Gastroesophageal sphincter (tissue), 3 donors: ENCODE results near the gene TMEM108.

Experiments used
- POLR2A ChIP-seq, 2 donors: fragments of 450-650 bp; IDR thresholded peaks; one replicate each; pipeline ENCODE4 v1.6.1; 2017; ENCODE audit warnings: antibody characterized with exemption in 2 of 2, mild to moderate bottlenecking in 2 of 2, moderate library complexity in 1 of 2
- TF ChIP-seq, protein P1 (sequence below), 4 experiments: fragments of 200-600 bp in 2 of 4; fragments of 450-650 bp in 2 of 4; sonication (generic) in 1 of 4; IDR thresholded peaks; one replicate each; pipeline ENCODE4 v1.5.1; 2017 to 2019; ENCODE audit warnings: antibody characterized with exemption in 4 of 4, mild to moderate bottlenecking in 2 of 4, moderate library complexity in 2 of 4

DNA sequence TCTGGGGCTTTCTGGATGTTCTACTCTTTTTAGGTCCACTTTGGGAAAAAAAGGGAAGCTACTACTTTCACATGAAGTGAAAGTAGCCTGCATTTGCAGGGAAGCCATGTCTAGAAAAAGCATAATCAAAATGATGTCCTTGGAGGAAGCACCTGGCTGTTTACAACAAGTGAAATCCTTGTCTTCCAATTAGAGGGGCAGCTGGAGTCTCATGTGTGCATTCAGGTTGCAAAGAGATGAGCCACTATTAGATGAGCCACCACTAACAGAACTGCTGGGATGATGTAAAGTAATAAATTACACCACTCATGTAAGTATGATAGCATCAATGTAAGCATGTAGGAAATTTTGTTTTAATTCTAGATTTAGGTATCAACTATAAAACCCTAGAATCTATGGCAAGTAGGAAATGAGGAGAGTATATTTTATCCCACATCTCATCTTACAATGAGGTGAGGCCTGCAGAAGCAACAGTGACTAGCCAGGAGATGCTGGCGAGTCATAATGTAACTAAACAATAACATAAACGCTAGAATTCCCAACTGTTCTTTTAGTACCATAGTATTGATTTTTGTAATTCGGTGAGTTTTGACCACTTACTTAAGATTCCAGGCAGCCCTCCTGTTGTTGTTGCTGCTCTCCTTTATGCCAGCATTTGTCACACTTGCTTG, 75.9 kb downstream of the TMEM108 start:
- TF ChIP-seq, protein P1, sequence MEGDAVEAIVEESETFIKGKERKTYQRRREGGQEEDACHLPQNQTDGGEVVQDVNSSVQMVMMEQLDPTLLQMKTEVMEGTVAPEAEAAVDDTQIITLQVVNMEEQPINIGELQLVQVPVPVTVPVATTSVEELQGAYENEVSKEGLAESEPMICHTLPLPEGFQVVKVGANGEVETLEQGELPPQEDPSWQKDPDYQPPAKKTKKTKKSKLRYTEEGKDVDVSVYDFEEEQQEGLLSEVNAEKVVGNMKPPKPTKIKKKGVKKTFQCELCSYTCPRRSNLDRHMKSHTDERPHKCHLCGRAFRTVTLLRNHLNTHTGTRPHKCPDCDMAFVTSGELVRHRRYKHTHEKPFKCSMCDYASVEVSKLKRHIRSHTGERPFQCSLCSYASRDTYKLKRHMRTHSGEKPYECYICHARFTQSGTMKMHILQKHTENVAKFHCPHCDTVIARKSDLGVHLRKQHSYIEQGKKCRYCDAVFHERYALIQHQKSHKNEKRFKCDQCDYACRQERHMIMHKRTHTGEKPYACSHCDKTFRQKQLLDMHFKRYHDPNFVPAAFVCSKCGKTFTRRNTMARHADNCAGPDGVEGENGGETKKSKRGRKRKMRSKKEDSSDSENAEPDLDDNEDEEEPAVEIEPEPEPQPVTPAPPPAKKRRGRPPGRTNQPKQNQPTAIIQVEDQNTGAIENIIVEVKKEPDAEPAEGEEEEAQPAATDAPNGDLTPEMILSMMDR (IDR thresholded peaks at IDR 0.05) = no peak
- TF ChIP-seq POLR2A (IDR thresholded peaks at IDR 0.05) = no peak
